ENCODE data around the gene ICAM5. TPM values are rescaled to one million over a fixed set of nuclear protein-coding genes. Genes with fewer than 3 reads are reported as not detected.
"Not testable (repeated sequence)": the region's sequence is repeated elsewhere in the genome, so short reads cannot be mapped to it uniquely, and the experiment has no call there.

The ICAM5 gene
- total RNA-seq, 1 donor from 2014 or later, result 0.11 TPM

- intact Hi-C loops (cut with DNase I), result no loop called here
- ATAC-seq (ENCODE audit: poor library complexity), result no peak
- DNase-seq, result no peak
Measured at GRCh38 chr19:10332158-10332964, 42.6 kb downstream of the ICAM5 start.

- intact Hi-C loops (cut with DNase I), result no loop called here
- ATAC-seq (ENCODE audit: poor library complexity) (peak; percentile 94), DNase-seq (peak; percentile 99)
Measured at GRCh38 chr19:10332965-10333757, 43.4 kb downstream of the ICAM5 start, which contains the start of gene RAVER1. Gene RAVER1, minus strand, starts transcription at chr19:10333529. Its CDS starts 22 bp downstream, at chr19:10333507.

DNA sequence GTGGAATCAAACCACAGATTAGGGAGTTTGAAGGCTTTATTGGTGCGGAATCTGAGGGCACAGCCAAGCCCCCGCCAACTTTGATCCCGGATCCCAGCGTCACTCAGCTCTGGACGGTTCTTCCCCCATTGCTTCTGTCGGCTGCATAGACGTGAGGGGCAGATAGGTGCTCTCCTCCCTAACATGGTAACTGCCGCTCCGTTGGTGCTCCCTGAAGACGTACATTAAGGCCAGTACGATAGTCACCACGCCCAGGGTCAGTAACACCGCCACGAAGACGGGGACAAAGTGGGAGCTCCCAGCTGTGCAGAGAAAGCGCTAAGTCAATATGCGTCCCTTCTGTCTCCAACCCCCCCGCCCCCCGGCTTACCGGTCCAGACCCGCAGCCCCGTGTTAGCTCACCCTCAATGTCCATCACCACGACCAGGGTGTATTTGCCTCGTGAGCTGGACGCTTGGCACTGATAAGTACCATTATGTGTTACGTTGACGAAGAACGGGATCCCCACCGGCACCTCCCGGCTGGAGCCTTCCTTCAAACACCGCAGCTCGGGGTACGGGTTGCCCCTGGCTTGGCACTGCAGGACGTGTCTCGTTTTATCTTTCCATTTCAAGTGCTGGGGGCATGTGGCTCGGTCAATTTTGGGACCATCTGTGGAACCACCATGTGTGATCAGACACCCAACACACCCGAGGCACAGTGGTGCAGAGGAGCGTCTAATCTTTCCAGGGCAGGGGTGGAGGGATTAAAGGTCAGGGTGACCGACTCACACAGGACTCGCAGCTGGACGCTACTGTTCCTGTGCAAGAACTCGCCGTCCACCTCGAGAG is 44.2 kb downstream of the ICAM5 start:
- ATAC-seq (ENCODE audit: poor library complexity) (peak; percentile 0), DNase-seq (no peak)
- intact Hi-C loops (cut with DNase I), result no loop called here

GRCh38 chr19:10334588-10335351 is 45.0 kb downstream of the ICAM5 start:
- peak; percentile 96 for DNase-seq
- intact Hi-C loops (cut with DNase I), result no loop called here
- ATAC-seq (ENCODE audit: poor library complexity), result peak; percentile 87

GRCh38 chr19:10335352-10335985 is 45.7 kb downstream of the ICAM5 start:
- intact Hi-C loops (cut with DNase I), result no loop called here
- DNase-seq, result peak; percentile 57

DNA sequence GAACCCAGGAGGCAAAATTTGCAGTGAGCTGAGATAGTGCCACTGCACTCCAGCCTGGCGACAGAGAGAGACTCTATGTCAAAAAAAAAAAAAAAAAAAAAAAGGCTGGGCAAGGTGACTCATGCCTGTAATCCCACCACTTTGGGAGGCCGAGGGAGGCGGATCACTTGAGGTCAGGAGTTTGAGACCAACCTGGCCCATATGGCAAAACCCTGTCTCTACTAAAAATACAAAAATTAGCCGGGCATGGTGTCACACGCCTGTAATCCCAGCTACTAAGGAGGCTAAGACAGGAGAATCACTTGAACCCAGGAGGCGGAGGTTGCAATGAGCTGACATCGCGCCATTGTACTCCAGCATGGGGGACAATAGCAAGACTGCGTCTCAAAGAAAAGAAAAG is 47.0 kb downstream of the ICAM5 start:
- ATAC-seq (ENCODE audit: poor library complexity); DNase-seq; intact Hi-C loops (cut with DNase I): not testable (repeated sequence)

More at GRCh38 chr19:10335352-10335985, 45.7 kb downstream of the ICAM5 start:
- no peak for ATAC-seq (ENCODE audit: poor library complexity)

- ATAC-seq (ENCODE audit: poor library complexity) (no peak), DNase-seq (no peak)
- intact Hi-C loops (cut with DNase I), result no loop called here
Measured at GRCh38 chr19:10338940-10339339, 49.2 kb downstream of the ICAM5 start.

DNA sequence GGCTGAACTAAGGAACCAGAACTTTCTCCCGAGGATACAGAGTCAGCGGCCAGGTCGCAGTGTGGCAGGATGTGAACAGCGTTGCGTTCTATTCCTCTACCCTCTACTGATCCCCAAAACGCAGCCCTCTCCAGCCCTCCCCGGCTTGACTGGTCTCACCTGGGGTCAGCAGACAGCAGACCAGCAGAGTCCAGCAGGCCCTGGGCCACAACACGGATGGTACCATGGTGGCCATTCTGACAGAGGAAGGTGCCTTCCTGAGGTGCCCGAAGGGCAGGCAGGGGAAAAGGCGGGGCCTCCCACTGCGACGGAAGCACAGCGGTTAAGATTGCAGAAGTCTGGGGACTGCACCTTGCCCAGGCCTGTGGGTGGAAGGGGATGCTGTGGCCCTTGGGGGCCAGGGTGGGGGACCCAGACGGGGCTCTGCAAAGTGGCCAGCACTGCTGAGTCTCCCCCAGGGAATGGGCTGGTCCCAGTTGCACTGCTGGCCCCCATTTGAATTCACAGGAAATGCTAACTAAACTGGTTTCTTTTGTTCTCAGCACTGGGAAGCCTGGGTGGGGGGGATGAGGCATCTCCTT is 49.7 kb downstream of the ICAM5 start, which contains the start of gene ICAM3:
TSS of gene ICAM3 (minus strand) at position 245 of the 581 bp plus-strand sequence. CDS start at position 235, 10 bp downstream.
- ATAC-seq (ENCODE audit: poor library complexity), result no peak
- intact Hi-C loops (cut with DNase I), result no loop called here
- DNase-seq, result peak; percentile 64

DNA sequence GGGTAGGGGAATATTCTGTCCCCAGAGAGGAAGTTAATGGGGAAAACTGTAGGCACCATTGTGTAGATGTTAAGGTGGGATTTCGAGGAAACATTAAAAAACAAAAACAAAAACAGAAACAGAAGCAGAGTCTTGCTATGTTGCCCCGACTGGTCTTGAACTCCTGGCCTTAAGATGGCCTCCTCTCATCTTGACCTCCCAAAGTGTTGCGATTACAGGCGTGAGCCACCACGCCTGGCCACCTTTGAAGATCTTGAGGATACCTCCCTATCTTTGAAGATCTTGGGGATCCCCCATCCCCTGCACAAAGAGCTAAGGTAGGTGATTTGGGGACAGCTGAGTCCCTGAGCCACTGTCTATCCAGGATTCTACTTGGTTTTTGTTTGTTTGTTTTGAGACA is 50.2 kb downstream of the ICAM5 start:
- ATAC-seq (ENCODE audit: poor library complexity), result no peak
- no peak for DNase-seq
- intact Hi-C loops (cut with DNase I), result no loop called here

DNA sequence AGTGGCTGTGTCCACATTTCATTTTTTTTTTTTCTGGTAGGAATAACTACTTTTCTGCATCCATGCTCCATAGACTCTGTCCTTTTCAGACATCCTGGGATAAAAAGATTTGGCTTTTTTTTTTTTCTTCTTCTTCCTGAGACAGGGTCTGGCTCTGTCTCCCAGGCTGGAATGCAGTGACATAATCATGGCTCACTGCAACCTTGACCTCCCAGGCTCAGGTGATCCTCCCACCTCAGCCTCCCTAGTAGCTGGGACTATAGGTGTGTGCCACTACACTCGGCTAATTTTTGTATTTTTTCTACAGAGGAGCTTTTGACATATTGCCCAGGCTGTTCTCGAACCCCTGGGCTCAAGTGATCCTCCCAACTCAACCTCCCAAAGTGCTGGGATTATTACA is 53.7 kb downstream of the ICAM5 start:
- DNase-seq, result no peak
- intact Hi-C loops (cut with DNase I), result no loop called here
- no peak for ATAC-seq (ENCODE audit: poor library complexity)

DNA sequence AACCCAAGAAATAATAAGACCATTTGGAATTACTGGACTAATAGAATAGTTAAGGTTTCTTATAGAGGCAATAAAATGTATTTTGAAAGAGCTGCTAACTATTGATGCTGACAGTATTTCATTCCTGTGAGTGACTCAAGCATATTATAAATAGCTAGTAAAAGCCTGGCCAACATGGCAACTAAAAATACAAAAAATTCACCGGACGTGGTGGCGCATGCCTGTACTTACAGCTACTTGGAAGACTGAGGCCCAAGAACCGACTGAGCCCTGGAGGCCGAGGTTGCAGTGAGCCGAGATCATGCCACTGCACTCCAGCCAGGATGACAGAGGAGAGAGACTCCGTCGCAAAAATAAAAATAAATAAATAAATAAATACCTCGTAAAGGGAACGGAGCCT is 55.0 kb downstream of the ICAM5 start:
- ATAC-seq (ENCODE audit: poor library complexity) (no peak), DNase-seq (no peak)
- intact Hi-C loops (cut with DNase I), result no loop called here

Other genes with a start within 250 kb of the ICAM5 start
- 8.5 TPM for gene SHFL, start 203.6 kb upstream of the ICAM5 start, total RNA-seq
- not detected for gene ANGPTL6, start 187.3 kb upstream of the ICAM5 start, total RNA-seq
- gene PPAN, start 183.6 kb upstream of the ICAM5 start, total RNA-seq, result 20.0 TPM
- gene P2RY11, start 178.3 kb upstream of the ICAM5 start, total RNA-seq, result 4.9 TPM
- gene EIF3G, start 170.1 kb upstream of the ICAM5 start, total RNA-seq, result 153 TPM
- 22.7 TPM for gene DNMT1, start 95.0 kb upstream of the ICAM5 start, total RNA-seq
- gene S1PR2, start 58.6 kb upstream of the ICAM5 start, total RNA-seq, result 5.9 TPM
- gene MRPL4, start 37.7 kb upstream of the ICAM5 start, total RNA-seq, result 72.4 TPM
- 6.4 TPM for gene ICAM1, start 18.8 kb upstream of the ICAM5 start, total RNA-seq
- gene ICAM4, start 3.0 kb upstream of the ICAM5 start, total RNA-seq, result 0.46 TPM
- 0.91 TPM for gene ZGLP1, start 19.9 kb downstream of the ICAM5 start, total RNA-seq
- gene FDX2, start 26.1 kb downstream of the ICAM5 start, total RNA-seq, result 19.8 TPM
- 9.9 TPM for gene RAVER1, start 43.6 kb downstream of the ICAM5 start, total RNA-seq
- 31.0 TPM for gene ICAM3, start 49.7 kb downstream of the ICAM5 start, total RNA-seq
- gene TYK2, start 90.6 kb downstream of the ICAM5 start, total RNA-seq, result 60.3 TPM
- 146 TPM for gene CDC37, start 113.6 kb downstream of the ICAM5 start, total RNA-seq
- gene PDE4A, start 130.6 kb downstream of the ICAM5 start, total RNA-seq, result 36.8 TPM
- 78.3 TPM for gene KEAP1, start 213.4 kb downstream of the ICAM5 start, total RNA-seq
- 0.13 TPM for gene S1PR5, start 227.5 kb downstream of the ICAM5 start, total RNA-seq